AML-193 (cell line): ENCODE measurements around the gene SETD4.

Experiments used
- DNase-seq, 2 experiments: peaks; one replicate each; lab custom pipeline; 2025; lab: John Stamatoyannopoulos, UW

SETD4 gene

DNA sequence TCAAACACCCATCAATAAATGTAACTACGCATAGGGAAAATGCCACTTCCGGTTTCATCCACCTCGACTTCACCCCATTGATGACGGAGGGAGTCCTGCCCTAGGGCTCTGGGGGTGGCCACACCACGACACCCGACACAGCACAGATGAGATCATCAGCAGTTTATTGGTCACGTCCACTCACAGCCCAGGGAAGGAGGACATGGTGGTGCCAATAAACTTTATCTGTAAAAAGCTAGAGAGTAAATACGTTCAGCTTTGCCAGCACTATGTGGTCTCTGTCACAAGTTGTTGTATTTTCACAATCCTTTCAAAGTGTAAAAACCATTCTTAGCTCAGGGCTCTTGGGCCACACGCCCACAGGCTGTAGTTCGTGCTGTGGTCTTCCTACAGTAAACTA, 16.3 kb downstream of the SETD4 start:
- no peak for DNase-seq

DNA sequence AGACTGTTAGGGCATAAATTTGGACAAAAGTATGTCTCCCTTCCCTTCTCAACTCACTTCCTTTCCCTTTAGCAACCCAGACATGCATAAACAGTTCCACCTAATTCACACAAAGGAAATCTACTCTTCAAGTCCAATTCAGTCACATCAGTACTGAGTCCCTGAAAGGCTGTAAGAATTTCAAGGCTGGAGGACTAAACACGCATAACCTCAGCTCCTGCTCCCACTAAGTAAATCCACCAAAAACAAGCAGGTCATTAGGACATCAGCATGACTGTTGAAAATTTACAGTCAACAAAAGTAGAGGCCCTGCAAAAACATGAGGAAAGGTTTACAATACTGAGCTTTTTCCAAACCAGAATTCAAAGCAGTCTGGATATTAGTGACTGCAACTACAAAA, 18.4 kb downstream of the SETD4 start:
- no peak for DNase-seq

DNA sequence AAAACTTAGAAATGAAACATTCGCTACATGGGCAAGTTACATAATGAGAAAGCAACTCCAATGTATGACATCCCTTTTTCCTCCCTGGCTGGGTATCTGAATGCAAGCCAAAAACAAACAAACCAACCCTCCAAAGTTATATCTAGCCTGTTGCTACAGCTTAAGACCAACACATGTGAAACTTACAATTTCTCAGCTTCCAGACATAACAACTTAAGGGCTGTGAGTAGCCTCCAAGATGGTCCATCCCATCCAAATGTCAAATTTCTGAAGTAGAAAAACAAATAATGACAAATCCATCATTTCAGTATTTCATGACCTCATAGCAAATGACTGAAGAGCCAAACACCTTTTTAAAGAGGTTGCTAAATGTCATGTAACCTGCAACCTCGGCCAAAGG, 19.9 kb downstream of the SETD4 start:
- no peak for DNase-seq

DNA sequence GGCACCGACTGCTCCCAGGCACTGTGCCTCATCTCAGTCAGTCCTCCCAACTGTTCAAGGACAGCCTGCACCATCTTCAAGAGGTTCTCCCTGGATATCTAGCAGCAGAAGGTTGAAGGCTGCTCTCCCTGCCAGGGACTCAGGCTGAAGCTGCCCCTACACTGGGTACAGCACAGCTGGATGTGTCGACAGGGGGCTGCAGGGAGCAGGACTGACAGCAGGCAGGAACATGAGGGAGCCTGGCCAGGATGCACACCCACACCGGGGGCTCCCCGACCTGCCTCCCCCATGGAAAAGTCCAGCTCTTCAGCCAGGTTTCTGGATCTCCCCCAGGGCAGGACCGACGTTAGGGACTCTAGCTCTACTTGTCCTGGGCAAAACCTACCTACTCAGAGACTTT, 20.5 kb downstream of the SETD4 start:
- no peak for DNase-seq

DNA sequence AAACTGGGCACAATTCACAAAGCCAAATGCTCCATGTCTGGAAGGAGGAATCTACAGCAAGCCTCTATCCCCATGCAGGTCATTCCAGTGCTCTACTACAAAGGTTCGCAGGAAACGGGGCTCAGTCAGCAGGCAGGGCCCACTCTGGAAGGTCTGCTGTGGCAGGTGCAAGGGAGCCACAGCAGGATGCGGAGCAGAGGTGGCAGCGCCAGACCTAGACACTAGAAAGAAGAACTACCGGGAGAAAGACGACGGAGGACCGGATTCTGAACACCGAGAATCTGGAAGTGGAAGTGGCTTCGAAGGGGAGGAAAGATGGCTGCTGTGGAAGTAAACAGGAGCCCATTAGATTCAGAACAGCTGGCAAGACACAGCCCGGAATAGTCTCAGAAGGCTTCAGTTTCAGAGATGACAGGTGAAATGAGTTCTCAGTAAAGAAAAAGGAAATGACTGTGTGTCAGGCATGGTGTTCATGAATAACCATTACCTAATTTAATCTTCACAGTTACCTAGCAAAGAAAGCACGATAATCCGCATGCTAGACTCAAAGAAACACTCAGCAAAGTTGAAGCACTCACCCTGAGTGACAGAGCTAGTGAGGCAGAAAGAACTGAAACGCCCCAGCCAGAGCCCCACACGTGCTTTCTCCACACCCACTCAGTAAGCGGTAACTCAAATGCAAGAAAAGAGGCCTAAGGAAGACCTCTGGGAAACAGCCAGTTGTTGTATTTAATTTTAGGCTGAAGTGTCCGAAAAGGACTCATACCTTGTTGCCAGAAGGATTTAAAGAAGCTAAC, 21.4 kb downstream of the SETD4 start:
- DNase-seq, result no peak

DNA sequence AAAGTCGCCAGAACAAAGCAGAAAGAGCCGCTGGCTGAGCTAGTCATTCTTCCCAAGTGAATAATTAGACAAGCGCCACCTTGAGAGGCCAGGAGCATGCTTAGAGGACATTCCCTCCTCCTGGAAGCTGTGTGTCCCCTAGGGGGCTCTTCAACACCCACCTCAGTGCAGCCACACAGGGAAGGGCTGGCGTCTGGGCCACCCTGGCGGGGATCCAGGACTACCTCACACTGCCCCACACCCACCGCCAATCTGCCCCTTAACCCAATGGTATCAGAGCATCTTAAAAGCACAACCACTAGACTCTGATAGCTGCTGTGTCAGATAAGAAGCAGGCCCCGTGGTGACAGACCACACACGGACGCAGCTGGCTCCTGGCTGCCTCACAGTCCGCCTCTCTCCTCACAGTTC, 24.9 kb downstream of the SETD4 start:
- DNase-seq, result no peak

DNA sequence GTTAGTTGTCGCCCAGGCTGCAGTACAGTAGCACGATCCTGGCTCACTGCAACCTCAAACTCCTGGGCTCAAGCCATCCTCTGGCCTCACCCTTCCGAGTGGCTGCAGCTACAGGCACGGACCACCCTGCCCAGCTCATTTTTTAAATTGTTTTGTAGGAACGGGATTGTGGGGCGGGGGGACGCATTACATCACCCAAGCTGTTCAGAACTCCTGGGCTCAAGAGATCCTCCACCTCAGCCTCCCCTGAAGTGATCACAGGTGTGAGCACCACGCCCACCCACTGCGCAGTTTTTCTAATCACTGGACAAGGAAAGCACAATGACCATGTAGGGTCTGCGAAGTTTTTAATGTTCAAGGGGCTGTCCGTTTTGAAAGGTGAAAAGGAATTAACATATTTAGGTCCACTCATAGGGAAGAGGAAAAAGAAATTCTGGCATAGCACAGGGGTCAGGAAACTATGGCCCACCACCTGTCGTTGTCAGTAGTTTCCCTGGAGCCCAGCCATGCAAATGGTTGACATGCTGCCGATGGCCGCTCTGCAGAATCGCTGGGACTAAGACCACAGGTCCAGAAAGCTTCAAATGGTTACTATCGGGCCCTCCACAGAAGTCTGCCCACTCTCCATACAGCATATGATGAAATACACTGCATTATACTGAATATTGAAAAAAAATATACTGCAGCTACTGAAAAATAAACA, 26.0 kb downstream of the SETD4 start:
- DNase-seq, result no peak

DNA sequence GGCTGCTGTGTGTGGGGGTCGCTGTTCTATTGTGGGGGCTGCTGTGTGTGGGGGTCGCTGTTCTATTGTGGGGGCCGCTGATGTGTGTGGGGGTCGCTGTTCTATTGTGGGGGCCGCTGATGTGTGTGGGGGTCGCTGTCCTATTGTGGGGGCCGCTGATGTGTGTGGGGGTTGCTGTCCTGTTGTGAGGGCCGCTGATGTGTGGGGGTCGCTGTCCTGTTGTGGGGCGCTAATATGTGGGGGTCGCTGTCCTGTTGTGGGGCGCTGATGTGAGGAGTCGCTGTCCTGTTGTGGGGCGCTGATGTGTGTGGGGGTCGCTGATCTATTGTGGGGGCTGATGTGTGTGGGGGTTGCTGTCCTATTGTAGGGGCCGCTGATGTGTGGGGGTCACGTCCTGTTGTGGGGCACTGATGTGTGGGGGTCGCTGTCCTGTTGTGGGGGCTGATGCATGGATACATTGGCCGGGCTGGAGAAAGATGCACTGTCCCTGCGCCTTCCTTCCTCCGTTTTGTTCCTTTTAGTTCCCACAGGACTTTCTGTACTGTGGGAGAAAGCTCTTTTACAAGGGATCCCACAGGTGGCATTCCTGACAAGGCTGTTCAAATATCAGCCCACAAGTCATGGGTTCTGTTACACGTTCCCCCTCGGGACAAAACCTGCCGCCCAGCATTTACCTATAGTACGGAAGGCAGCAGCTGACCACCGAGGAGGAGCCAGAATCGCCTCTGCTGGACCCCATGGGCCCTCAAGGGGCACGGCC, 27.5 kb downstream of the SETD4 start:
- no peak for DNase-seq

DNA sequence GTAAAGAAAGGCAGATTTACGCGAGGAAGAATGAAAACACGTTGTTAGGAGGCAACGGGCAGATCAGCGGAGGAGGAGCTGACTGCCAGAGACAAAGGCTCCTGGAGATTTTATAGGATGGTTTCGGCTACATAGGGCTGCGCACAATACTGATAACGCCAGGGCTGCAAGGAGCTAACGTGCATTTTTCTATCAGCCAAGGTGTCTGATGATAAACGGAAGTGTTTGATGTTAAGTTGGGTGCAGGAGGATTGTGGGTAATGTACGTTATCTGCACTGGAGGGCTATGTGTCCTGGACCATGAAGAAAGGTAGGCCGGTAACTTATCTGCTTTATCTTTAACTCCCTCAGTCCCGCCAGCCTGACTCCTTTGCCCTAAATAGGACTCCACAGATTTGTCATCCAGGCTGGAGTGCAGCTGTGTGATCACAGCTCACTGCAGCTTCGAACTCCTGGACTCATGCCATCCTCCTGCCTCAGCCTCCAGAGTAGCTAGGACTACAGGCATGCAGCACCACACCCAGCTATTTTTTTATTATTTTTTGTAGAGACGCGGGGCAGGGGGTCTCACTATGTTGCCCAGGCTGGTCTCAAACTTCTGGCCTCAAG, 29.6 kb downstream of the SETD4 start:
- DNase-seq, result no peak

DNA sequence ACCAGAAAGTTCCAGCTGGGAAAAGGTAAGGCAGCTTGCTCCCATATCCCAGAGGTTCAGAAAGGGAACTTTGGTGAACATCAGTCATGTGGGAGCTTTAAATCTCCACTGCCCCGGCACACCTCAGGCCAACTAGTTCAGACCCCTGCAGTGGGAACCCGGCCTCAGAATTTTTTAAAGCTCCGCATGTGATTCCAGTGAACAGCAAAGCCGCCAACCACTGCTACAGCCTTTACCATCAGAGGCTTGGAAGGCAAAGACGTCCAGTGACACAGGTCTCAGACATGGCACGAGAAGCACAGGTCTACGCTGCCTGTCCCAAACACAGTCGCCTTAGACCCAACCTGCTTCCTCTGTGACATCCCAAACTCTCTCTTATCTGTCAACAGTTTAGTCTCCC, 31.0 kb downstream of the SETD4 start:
- no peak for DNase-seq

DNA sequence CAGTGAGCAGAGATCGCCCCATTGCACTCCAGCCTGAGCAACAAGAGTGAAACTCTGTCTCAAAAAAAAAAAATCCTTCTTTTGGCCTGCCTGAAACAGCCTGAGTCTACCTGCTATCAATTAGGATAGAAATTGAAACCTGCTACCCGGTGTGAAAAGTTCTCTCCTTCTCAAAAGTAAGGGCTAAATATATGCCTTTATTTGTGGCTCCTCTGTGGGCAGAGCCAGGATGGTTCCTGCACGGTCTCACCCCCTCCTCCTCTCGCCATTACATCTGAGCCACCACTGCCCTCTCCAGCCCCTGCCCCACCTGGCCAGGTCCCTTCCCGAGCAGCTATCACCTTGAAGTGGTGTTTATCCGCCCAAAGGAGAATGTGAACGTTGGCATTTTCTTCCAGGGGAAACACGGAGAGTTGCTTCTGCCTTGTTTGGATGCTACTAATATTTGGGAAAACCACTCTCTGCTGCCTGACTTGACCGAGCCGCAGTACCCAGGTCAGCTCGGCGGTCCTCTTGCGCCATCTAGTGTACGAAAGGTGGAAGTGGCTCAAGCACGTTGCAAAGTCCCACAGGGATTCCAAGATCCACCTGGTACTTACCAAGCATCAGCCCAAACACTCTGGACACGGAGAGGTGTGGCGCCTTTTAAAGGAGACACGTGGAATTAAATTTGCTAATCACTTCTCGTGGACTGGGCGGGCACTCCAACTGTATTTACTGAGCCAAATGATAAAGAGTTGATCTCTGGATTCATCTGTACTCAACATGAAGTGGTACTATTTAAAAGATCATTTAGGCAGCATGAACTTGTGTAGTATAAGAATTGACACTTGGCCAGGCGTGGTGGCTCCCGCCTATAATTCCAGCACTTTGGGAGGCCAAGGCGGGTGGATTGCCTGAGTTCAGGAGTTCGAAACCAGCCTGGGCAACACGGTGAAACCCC, 31.9 kb downstream of the SETD4 start:
- DNase-seq, result peak; percentile 45

DNA sequence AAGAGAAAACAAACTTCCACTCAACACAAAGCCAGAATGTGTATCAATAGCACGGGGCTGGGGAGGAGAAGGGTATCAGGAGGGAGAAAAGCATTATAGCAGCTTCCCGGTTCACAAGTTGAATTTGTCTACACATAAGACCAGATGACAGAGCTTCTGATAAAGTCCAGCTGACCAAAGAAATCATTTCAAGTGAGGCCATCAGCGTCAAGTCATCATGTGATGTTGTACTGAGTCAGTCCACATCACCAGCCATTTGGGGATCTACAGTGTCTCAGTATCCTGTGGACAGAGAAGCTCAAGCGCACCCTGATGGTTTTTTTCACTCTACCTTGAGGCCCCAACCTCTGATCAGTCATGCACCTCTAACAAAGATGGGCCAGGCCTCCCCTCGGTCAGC, 33.0 kb downstream of the SETD4 start:
- DNase-seq, result no peak

DNA sequence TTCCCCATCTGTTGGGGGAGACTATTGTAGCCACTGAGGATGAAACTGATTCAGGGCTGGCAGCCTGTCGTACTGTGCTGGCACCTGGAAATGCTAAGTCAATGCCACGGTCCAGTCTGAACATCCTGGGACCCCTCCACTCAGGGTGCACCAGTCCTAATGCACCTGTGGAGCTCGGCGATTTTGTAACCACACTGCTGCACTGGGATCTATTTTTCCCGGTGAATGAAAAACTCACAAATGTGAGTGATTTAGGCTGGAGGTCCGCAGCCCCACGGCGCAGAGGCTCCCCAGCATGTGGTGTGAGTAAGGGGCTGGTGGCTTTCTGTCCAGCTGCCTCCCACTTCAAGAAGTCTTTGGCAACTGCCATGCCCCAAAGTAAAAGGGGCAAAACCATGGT, 35.5 kb downstream of the SETD4 start:
- no peak for DNase-seq

DNA sequence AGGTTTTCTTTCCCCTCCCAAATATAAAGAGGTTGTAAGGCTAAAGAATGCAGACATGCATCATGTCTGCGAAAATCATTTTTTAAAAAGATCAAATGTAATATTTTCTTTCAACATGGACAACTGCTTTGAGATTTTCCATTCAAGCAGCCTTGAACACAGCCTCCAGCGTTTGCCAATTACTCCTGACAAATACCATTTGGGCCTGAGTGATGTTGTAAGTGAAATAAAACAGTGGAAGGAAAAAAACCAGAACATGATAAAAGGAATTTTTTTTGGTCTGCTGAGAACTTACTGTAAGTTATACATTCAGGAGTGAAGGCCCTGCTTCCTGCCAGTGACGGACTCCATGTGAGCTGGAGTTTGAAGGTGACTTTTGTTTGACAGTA, 37.2 kb downstream of the SETD4 start:
- no peak for DNase-seq

DNA sequence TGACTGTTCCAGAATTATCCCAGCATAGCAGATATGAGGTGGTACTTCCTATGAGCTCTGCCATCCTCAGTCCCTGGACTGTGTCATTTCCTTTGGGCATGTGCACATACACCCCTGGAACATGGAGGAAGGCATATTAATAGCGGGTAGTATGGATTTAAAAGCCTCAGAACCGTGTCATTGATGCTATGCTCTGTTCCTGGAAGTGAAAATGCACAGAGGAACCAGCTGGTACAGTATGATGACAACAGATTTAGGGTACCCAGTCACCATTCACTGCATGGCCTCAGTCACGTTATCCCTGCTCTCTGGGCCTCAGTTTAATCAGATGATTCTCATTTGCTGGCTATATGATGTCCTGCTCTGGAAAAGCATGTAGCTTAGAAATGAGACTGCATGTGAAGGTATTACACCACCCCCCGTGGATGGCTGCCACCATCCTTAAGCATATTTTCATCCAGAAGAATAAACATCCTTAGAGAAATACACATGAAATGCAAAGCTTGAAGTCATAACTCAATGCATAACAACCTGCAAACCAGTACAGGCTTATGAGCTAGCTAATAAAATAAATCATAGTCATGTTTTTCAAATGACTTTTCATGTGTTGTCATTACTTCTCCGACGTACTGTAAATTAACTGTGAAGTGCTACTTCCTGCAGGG, 37.8 kb downstream of the SETD4 start:
- no peak for DNase-seq

DNA sequence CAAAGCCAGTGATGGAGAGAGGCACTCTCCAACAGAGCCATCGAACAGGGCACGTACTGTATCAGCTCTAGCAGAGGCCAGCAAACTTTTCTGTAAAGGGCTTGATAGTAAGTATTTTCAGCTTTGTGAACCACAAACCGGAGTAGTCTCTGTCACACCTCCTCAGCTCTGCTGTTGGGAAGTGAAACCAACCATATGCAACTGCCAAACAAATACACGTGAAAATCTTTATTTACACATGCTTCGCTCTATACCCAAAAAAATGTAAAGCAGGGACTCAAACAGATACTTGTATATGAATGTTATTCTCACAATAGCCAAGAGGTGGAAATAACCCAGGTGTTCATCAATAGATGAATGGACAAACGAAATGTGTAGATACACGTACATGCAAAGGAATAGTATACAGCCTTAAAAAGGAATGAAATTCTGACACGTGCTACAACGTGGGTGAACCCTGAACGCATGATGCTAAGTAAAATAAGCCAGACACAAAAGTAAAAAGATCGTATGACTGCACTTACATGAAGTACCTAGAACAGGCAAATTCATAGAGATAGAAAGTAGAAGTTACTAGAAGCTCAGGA, 39.0 kb downstream of the SETD4 start:
- DNase-seq, result no peak

DNA sequence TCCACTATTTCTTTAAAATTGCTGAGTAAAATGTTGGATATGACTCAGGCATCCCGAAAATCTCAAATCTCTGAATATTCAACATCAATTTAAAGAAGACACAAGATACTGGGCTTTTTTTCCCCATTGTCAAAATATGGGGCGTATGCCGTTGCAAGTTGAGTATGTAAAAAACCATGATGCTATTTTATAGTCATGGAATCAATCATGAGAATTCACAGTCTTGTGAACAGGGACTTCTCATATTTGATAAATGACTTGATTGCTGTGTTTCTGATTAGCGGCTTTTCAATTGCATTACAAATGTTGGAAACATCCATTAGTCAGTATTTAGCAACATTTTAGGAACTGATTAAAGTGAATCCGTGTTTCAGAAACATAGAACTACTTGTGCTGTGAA, 45.3 kb downstream of the SETD4 start:
- no peak for DNase-seq

DNA sequence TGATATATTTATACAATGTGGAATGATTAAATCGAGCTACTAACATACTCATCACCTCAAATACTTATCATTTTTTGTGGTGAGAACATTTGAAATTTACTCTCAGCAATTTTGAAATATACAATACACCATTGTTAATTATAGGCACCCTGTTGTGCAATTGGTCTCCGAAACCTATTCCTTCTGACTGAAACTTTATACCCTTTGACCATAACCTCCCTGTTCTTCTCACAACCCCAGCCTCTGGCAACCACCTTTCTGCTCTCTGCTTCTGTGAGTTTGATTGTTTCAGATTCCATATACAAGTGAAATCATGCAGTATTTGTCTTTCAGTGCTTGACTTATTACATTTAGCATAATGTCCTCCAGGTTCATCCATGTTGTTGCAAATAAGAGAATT, 49.5 kb downstream of the SETD4 start:
- DNase-seq, result no peak

DNA sequence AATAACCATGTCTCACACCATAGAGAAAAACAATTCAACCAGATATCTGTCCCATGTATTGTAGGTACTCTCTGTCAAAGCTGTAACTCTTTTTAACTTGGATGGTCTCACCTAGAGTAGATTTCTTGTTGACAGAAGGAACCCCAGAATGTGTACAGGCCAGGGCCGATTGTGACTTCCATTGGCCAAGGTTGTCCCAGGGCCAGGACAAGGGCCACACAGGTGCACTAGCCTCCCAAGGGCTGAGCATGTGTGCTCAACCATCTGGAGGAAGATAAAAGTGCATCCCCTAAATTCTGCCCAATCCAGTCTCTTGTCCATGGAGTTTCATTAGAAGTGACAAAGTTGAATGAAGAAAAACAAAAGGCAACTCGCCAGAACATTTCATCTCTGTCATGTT, 51.8 kb downstream of the SETD4 start:
- DNase-seq, result no peak

DNA sequence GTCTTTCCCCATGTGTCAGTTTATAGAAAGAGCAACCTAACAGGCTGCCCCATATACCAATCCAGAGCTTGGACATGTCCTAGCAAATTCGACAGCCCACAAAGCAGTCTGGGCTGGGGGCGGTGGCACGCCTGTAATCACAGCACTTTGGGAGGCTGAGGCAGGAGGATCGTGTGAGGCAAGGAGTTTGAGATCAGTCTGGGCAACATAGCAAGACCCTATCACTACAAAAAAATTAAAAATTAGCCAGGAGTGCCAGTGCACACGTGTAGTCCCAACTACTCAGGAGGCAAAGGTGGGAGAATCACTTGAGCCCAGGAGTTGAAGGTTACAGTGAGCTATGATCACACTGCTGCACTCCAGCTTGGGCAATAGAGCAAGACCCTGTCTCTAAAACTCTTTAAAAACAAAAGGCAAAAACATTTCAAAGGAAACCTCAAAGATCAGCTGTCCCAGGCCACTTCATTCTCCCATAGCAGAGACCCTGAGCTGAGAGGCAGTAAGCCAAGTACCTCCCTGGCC, 54.4 kb downstream of the SETD4 start:
- no peak for DNase-seq
